LNCAP (cell line): ENCODE measurements around the gene NOM1.

Source experiments
- CTCF ChIP-seq: fragments of 450-650 bp; IDR thresholded peaks from 2 replicates; pipeline ENCODE4 v1.5.1; 2017; ENCODE audit warnings: mild to moderate bottlenecking

NOM1 gene

GRCh38 chr7:157000741-157001653, 51.5 kb downstream of the NOM1 start:
- TF ChIP-seq CTCF: no peak

- no peak for TF ChIP-seq CTCF
These were observed 52.7 kb downstream of the NOM1 start for GRCh38 chr7:157001920-157002818.

- no peak for TF ChIP-seq CTCF
These were observed 53.4 kb downstream of the NOM1 start for GRCh38 chr7:157002819-157003421.

- no peak for TF ChIP-seq CTCF
These were observed 53.9 kb downstream of the NOM1 start for GRCh38 chr7:157003445-157003755.

GRCh38 chr7:157003756-157004520, 54.4 kb downstream of the NOM1 start:
- TF ChIP-seq CTCF: no peak

- no peak for TF ChIP-seq CTCF
These were observed 55.3 kb downstream of the NOM1 start for GRCh38 chr7:157004521-157005455.
